ENCODE measurements around the gene RNF213.

GRCh38 chr17:80294210-80294609, 33.6 kb downstream of the RNF213 start:
- TF ChIP-seq CTCF (IDR thresholded peaks at IDR 0.05) (no peak), POLR2AphosphoS5 (IDR thresholded peaks at IDR 0.05) (no peak), POLR2A (IDR thresholded peaks at IDR 0.05) (no peak)
